Heart left ventricle (tissue), 16 donors: ENCODE data around the gene LAPTM4A. TPM values are rescaled to one million over a fixed set of nuclear protein-coding genes. Genes with fewer than 3 reads are reported as not detected.

Source experiments
- ATAC-seq, 4 donors: fragments of 200-7000 bp; cut with Tn5 transposase; one replicate each; pipeline ENCODE4 v1.9.1; 2020 to 2022; ENCODE audit warnings: moderate library complexity in 4 of 4, mild to moderate bottlenecking in 3 of 4, moderate number of reproducible peaks in 1 of 4
- DNase-seq, 5 donors: peaks; one replicate each; pipeline ENCODE4 v3.0.0-alpha.2; 2020
- H3K27ac ChIP-seq, 12 donors: fragments of 200-600 bp; sonication (generic) in 4 of 12; one replicate each; pipeline versions ENCODE4 v1.5.0 to v1.8.0; 2016 to 2022; ENCODE audit warnings: mild to moderate bottlenecking in 2 of 12
- H3K27me3 ChIP-seq, 9 donors: fragments of 200-600 bp; sonication (generic) in 2 of 9; one replicate each; pipeline versions ENCODE4 v1.5.1 to v1.8.0; 2016 to 2022; ENCODE audit warnings: mild to moderate bottlenecking in 3 of 9
- H3K36me3 ChIP-seq, 9 donors: fragments of 200-600 bp; sonication (generic) in 2 of 9; one replicate each; pipeline versions ENCODE4 v1.5.0 to v1.8.0; 2018 to 2022; ENCODE audit warnings: mild to moderate bottlenecking in 2 of 9
- H3K4me1 ChIP-seq, 12 donors: fragments of 200-600 bp; sonication (generic) in 4 of 12; one replicate each; pipeline versions ENCODE4 v1.5.0 to v1.8.0; 2016 to 2022; ENCODE audit warnings: mild to moderate bottlenecking in 3 of 12
- H3K4me3 ChIP-seq, 12 donors: fragments of 200-600 bp; sonication (generic) in 4 of 12; one replicate each; pipeline versions ENCODE4 v1.5.0 to v1.8.0; 2017 to 2022; ENCODE audit warnings: mild to moderate bottlenecking in 9 of 12, moderate library complexity in 4 of 12
- H3K9me3 ChIP-seq, 12 donors: fragments of 200-600 bp; sonication (generic) in 4 of 12; one replicate each; pipeline versions ENCODE4 v1.5.0 to v1.8.0; 2016 to 2022; ENCODE audit warnings: mild to moderate bottlenecking in 1 of 12
- POLR2A ChIP-seq, 2 donors: fragments of 450-650 bp; IDR thresholded peaks; one replicate each; pipeline ENCODE4 v1.6.1; 2017; ENCODE audit warnings: antibody characterized with exemption in 2 of 2, mild to moderate bottlenecking in 2 of 2, moderate library complexity in 2 of 2
- WGBS, 4 donors: extraction: QIAGEN DNeasy Blood & Tissue Kit in 2 of 4; methylation state at CpG; one replicate each; pipeline versions ENCODE4 v1.1.5 to v1.1.7; 2013 to 2018; 5-methylcytosine and 5-hydroxymethylcytosine counted together
- intact Hi-C, 10 donors: fragments of 100-400 bp; cut with DNase I; formaldehyde crosslinking; loops; one replicate each; pipeline versions ENCODE4 v1.11.1 to v1.14.2; 2022
- polyA plus RNA-seq, 2 donors: library from polyadenylated mRNA; stranded (reverse); fragments of 200-250 nt; gene quantifications; one replicate each; pipeline ENCODE4 v1.2.3, GENCODE V29; 2013
- total RNA-seq, 9 donors: library from RNA; depleted of rRNA in 2 of 9; stranded (reverse); fragments of >200 nt in 2 of 9; fragmentation: NEBNext Ultra II Directional in 3 of 9; extraction: Animal tissue kit (Norgen Biotek cat#: 25700) in 3 of 9; gene quantifications; one replicate each; pipeline versions ENCODE4 v1.1.0 to v1.2.4, GENCODE V29; 2016 to 2023
- TF ChIP-seq, protein P1 (sequence below), 12 donors: fragments of 200-600 bp; sonication (generic) in 4 of 12; IDR thresholded peaks; one replicate each; pipeline versions ENCODE4 v1.5.0 to v1.8.0; 2018 to 2022; ENCODE audit warnings: antibody characterized with exemption in 12 of 12, mild to moderate bottlenecking in 5 of 12
- donor health status: ischemic (EF 13 %, LVEDD 7.1; RV severe dilation, severe dysfunction).
- donor health status: healthy with polysubstance abuse.
- donor health status: DM: no; HTN: yes; CAD: no.
- donor health status: DM: no; HTN: no; CAD: no.
- donor health status: ischemic (EF 25% LVEDD 6.9; RV normal size, moderate dysfunction).
- donor health status: ischemic (EF 25% LVEDD 5.7; RV mildly dilated, moderate dysfunction).
- donor health status: healthy.
- donor health status: DM: yes; HTN: yes; CAD: no.
- donor health status: ischemic (EF 35%, LVEDD 5.7; RV mildly dilated, moderate dysfunction).
- donor health status: nonischemic (EF 11% LVEDD 7.7; RV severe dilation, severe dysfunction).
- donor health status: DM: yes; HTN: yes; CAD: no.
- donor health status: PGD.
- donor health status: ischemic (EF 29% LVEDD 5.4; RV normal size, mild dysfunction).
- donor health status: nonischemic (EF 23%, LVEDD 6.1; RV moderate dilation, normal function).

Gene LAPTM4A
- total and polyA plus RNA-seq, 11 donors, result 107 to 241 (median 177) TPM

DNA sequence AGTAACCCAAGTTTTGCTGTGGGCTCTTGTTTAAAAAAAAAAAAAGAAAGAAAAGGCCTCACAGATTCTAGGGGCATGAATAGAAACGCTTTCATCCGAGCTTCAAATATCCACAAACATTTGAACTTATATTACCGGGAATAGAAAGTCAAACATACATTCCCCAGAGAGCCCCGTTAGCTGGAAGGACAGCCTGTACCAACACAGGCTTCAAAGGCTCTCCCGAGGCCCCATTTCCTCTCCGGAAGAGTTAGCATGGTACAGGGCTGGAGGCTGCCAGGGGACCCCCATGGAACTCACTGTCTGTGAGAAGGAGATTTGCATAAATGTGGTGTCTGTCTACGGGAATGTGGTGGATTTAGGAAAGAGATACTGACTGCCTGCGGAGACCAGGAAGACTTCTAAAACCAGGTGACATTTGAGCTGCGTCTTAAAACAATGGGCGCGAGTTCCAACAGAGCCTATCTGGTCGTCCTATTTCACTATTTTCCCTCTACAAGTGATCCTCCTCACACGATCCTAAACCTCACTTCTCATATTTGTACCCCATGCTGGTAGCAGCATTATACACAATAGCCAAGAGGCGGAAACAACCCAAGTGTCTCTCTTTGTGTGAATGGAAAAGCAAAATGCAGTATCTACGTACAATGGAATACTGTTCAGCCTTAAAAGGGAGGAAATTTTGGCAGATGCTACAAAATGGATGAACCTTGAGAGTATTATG, 38.1 kb downstream of the LAPTM4A start:
- Histone ChIP-seq H3K9me3 (peaks cover 0 to 8% (median 0%) of the 10 kb centered on the region in 12 donors), H3K27me3 (peaks cover 0 to 44% (median 6%) of the 10 kb centered on the region in 9 donors), H3K27ac (peak overlapping the region in 6 of 12 donors; percentile 1 to 45 (median 28)), H3K4me3 (peak overlapping the region in 11 of 12 donors; percentile 38 to 73 (median 56)), H3K4me1 (peaks cover 0 to 16% (median 9%) of the 10 kb centered on the region in 12 donors), H3K36me3 (no peaks in the 10 kb centered on the region)
- TF ChIP-seq, protein P1, sequence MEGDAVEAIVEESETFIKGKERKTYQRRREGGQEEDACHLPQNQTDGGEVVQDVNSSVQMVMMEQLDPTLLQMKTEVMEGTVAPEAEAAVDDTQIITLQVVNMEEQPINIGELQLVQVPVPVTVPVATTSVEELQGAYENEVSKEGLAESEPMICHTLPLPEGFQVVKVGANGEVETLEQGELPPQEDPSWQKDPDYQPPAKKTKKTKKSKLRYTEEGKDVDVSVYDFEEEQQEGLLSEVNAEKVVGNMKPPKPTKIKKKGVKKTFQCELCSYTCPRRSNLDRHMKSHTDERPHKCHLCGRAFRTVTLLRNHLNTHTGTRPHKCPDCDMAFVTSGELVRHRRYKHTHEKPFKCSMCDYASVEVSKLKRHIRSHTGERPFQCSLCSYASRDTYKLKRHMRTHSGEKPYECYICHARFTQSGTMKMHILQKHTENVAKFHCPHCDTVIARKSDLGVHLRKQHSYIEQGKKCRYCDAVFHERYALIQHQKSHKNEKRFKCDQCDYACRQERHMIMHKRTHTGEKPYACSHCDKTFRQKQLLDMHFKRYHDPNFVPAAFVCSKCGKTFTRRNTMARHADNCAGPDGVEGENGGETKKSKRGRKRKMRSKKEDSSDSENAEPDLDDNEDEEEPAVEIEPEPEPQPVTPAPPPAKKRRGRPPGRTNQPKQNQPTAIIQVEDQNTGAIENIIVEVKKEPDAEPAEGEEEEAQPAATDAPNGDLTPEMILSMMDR (IDR thresholded peaks at IDR 0.05), result no peak
- TF ChIP-seq POLR2A (IDR thresholded peaks at IDR 0.05), result no peak
- 55 to 64% (median 57%) methylated on average over 15 of the region's 15 CpGs for WGBS, 4 donors
- ATAC-seq (peak in 2 of 4 donors; percentile 22 to 48), DNase-seq (no peak)
- intact Hi-C loops, result loop anchor here in 1 of 10 donors (5.0 kb wide), 1 partner anchor 41 kb away; no protein-coding TSS in a partner anchor

DNA sequence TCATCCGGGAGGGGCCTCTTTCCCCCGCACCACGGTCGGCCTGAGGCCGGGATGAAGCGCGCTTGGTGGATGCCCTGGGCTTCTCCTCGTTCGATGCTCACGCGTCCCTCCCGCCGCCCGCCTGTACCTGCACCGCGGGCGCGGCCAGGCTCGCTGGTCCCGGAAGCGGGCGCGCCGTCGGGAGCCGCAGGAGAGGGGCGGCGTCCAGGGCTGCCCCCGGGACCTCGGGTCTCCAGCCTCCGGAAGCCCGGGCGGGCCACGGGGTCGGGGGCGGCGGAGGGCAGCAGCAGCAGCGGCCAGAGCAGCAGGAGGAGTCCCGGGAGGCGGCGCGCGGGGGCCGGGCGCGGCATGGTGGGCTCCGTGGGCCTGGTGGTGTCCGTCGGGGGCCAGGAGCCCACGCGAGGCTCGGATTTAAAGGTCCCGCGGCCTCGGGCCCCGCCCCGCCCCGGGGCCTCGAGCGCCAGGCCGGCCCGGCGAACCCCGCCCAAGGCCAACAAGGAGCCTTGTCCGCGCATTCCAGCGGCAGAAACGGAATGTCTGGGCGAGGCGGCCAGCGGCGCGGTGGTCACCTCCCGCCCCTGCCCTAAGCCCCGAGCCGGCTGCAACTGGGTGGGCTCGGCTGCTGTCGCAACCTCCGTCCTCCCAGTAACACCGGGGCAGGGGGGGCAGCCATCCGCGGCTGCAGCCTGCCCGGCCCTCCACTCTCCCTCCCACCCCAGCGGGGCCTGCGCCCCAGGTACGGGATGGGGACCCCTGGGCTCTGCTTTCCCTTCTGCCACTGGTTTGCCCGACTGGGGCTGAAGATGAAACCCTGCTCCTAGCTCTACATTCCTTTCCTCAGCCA, 38.9 kb downstream of the LAPTM4A start, which contains the start of gene MATN3:
MATN3 (minus strand) TSS at position 387 of the 844 bp plus-strand sequence; CDS start at position 350, 37 bp downstream.
- WGBS, 4 donors, result 1% methylated on average over 21 to 87 of the region's 87 CpGs
- peak in 4 of 5 donors; percentile 12 to 68 (median 42) for DNase-seq

DNA sequence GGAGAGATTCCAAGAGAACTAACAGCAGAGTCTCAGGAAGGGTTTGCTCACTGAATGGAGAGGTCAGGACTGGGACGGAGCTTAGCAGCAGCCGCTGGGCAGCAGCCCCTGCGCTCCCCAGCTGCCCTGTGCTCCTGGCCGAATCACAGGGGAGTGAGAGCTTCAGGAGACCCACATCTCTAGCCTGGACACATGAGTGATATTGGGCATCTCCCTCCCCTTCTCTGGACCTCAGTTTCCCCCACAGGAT, 39.5 kb downstream of the LAPTM4A start:
- H3K4me1 ChIP-seq, result peaks cover 0 to 16% (median 9%) of the 10 kb centered on the region in 12 donors
- ATAC-seq (peak in 1 of 4 donors; percentile 11), DNase-seq (no peak)
- H3K4me3 ChIP-seq, result peak overlapping the region; percentile 38 to 73 (median 55)
- peaks cover 0 to 46% (median 6%) of the 10 kb centered on the region in 9 donors for H3K27me3 ChIP-seq
- H3K36me3 ChIP-seq, result no peaks in the 10 kb centered on the region
- H3K9me3 ChIP-seq, result peaks cover 0 to 8% (median 0%) of the 10 kb centered on the region in 12 donors
- 17 to 32% (median 25%) methylated on average over 4 of the region's 4 CpGs for WGBS, 4 donors
- no peak for TF ChIP-seq POLR2A (IDR thresholded peaks at IDR 0.05)
- TF ChIP-seq, protein P1 (IDR thresholded peaks at IDR 0.05), result no peak
- H3K27ac ChIP-seq, result no peak overlapping the region
- intact Hi-C loops, result loop anchor here in 1 of 10 donors (5.0 kb wide), 1 partner anchor 40 kb away; no protein-coding TSS in a partner anchor

More for the DNA sequence above, 38.9 kb downstream of the LAPTM4A start, which contains the start of gene MATN3:
- peak in 3 of 4 donors; percentile 34 to 83 (median 83) for ATAC-seq
- no peak for TF ChIP-seq POLR2A (IDR thresholded peaks at IDR 0.05)
- TF ChIP-seq, protein P1 (IDR thresholded peaks at IDR 0.05), result no peak
- H3K4me1 ChIP-seq, result peaks cover 0 to 16% (median 9%) of the 10 kb centered on the region in 12 donors
- H3K27me3 ChIP-seq, result peaks cover 0 to 46% (median 6%) of the 10 kb centered on the region in 9 donors
- intact Hi-C loops, result loop anchor here in 1 of 10 donors (5.0 kb wide), 1 partner anchor 40 kb away; no protein-coding TSS in a partner anchor
- peaks cover 0 to 8% (median 0%) of the 10 kb centered on the region in 12 donors for H3K9me3 ChIP-seq
- peak within 1 kb of the TSS; percentile 38 to 73 (median 55) for H3K4me3 ChIP-seq
- no peaks in the 10 kb centered on the region for H3K36me3 ChIP-seq
- H3K27ac ChIP-seq, result peak within 1 kb of the TSS in 10 of 12 donors; percentile 1 to 58 (median 30)
